ENCODE measurements around the gene KLHL42. TPM values are rescaled to one million over a fixed set of nuclear protein-coding genes. Genes with fewer than 3 reads are reported as not detected.

KLHL42 gene
- total RNA-seq, 1 donor from 2014 or later, result 36.7 TPM

DNA sequence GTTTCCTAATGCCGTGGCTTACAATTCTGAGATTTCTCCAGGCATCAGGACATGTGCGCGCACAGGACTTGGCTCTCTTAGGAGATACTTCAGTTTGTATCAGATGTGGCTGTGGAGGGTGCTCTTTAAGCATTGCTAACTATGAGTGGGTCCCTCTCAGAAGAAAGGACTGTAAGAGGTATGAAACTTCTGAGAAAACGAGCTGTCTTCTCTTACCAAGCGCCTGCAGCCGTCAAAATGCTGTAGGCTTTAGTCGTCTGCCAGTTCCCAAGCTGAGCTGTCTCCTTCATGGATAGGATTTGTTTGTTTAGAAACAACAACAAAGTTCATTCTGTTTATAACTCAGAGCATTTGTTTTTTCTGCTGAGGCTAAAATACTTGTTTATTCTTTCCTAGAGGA lies 16.1 kb downstream of the KLHL42 start:
- TF ChIP-seq, protein P1, sequence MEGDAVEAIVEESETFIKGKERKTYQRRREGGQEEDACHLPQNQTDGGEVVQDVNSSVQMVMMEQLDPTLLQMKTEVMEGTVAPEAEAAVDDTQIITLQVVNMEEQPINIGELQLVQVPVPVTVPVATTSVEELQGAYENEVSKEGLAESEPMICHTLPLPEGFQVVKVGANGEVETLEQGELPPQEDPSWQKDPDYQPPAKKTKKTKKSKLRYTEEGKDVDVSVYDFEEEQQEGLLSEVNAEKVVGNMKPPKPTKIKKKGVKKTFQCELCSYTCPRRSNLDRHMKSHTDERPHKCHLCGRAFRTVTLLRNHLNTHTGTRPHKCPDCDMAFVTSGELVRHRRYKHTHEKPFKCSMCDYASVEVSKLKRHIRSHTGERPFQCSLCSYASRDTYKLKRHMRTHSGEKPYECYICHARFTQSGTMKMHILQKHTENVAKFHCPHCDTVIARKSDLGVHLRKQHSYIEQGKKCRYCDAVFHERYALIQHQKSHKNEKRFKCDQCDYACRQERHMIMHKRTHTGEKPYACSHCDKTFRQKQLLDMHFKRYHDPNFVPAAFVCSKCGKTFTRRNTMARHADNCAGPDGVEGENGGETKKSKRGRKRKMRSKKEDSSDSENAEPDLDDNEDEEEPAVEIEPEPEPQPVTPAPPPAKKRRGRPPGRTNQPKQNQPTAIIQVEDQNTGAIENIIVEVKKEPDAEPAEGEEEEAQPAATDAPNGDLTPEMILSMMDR (IDR thresholded peaks at IDR 0.05), result no peak
- H3K27ac ChIP-seq, result peak overlapping the region; percentile 22 to 36
- H3K4me1 ChIP-seq, result peaks cover 0 to 3% of the 10 kb centered on the region in 2 donors
- no peaks in the 10 kb centered on the region for H3K27me3 ChIP-seq
- peaks cover 54 to 78% of the 10 kb centered on the region in 2 donors for H3K36me3 ChIP-seq
- H3K9me3 ChIP-seq, result no peaks in the 10 kb centered on the region
- intact Hi-C loops (cut with DNase I), result no loop called here
- no peak overlapping the region for H3K4me3 ChIP-seq
- peak in 1 of 2 donors; percentile 18 for DNase-seq (ENCODE audit: low spot score in 2 of 2)

DNA sequence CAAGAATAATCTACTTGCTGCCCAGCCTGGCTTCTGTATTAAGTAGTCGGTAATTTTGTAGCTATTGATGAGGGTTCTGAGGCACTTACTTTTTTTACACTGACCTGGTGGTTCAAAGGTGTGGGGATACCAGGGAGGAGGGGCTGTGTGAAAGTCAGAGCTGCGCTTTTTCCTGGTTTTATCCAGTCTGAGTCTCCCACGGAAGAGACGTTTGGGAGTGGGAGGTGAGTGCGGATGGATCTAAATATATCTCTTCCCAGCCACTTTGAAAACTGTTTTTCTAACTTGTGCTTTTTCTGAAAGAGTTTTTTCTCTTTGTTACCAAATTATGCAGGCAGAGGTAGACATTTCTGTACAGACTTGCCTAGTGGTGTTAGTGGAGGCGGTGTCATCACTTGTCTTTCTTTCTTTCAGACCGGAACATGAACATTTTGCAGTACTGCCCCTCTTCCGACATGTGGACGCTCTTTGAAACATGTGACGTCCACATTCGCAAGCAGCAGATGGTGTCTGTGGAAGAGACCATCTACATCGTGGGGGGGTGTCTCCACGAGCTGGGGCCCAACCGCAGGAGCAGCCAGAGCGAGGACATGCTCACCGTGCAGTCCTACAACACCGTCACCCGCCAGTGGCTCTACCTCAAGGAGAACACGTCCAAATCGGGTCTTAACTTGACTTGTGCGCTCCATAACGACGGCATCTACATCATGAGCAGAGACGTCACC lies 17.4 kb downstream of the KLHL42 start:
- Histone ChIP-seq H3K36me3 (peaks cover 43 to 68% of the 10 kb centered on the region in 2 donors), H3K4me1 (peaks cover 0 to 3% of the 10 kb centered on the region in 2 donors), H3K9me3 (no peaks in the 10 kb centered on the region), H3K27ac (peak overlapping the region in 1 of 2 donors; percentile 22), H3K4me3 (no peak overlapping the region), H3K27me3 (no peaks in the 10 kb centered on the region)
- peak in 1 of 2 donors; percentile 47 for DNase-seq (ENCODE audit: low spot score in 2 of 2)
- intact Hi-C loops (cut with DNase I), result no loop called here
- TF ChIP-seq, protein P1 (IDR thresholded peaks at IDR 0.05), result no peak

DNA sequence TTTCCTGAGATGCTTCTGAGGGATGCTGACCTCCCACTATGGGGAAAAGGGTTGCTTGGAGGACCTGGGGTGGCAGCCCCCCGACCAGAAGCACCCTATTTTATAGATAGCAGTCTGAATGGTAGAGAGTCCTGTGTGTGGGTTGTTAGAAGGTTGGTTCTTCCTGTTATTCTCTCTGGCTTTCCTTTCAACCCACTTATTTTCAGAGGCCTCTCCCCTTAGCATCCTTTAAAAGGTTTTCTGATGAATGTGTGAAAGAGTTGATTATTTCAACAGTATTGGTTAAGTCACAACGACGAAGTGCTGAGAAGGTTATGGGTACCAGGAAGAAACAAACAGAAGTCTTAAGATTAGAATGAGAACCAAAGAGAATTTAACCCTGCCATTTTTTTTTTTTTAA lies 20.8 kb downstream of the KLHL42 start:
- DNase-seq (ENCODE audit: low spot score in 2 of 2), result no peak
- Histone ChIP-seq H3K36me3 (peaks cover 35 to 42% of the 10 kb centered on the region in 2 donors), H3K27ac (peak overlapping the region in 1 of 2 donors; percentile 26), H3K9me3 (no peaks in the 10 kb centered on the region), H3K4me1 (peaks cover 0 to 17% of the 10 kb centered on the region in 2 donors), H3K27me3 (no peaks in the 10 kb centered on the region), H3K4me3 (no peak overlapping the region)
- intact Hi-C loops (cut with DNase I), result no loop called here
- TF ChIP-seq, protein P1 (IDR thresholded peaks at IDR 0.05), result no peak

DNA sequence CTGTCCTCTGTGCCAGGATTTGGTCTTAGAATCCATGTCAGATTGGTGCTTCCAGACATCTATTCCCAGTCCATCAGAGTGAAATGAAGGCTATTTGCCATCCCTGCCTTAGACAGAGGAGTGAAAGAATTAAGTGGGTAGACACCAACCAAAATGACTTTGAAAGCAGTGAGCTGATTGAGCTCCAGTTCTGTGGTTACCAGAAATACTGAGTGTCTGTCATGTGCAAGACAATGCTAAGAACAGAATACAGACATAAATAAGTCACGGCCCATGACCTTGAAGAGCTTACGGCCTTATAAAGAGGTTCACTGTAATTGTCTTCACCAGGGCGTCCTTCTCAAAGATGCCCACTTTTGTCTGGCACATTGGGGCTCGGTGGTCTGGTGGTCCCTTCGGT lies 21.6 kb downstream of the KLHL42 start:
- Histone ChIP-seq H3K36me3 (peaks cover 29 to 36% of the 10 kb centered on the region in 2 donors), H3K9me3 (no peaks in the 10 kb centered on the region), H3K27me3 (no peaks in the 10 kb centered on the region), H3K4me3 (no peak overlapping the region), H3K27ac (peak overlapping the region; percentile 73 to 77), H3K4me1 (peaks cover 0 to 26% of the 10 kb centered on the region in 2 donors)
- intact Hi-C loops (cut with DNase I), result no loop called here
- peak in 1 of 2 donors; percentile 19 for DNase-seq (ENCODE audit: low spot score in 2 of 2)
- TF ChIP-seq, protein P1 (IDR thresholded peaks at IDR 0.05), result no peak

DNA sequence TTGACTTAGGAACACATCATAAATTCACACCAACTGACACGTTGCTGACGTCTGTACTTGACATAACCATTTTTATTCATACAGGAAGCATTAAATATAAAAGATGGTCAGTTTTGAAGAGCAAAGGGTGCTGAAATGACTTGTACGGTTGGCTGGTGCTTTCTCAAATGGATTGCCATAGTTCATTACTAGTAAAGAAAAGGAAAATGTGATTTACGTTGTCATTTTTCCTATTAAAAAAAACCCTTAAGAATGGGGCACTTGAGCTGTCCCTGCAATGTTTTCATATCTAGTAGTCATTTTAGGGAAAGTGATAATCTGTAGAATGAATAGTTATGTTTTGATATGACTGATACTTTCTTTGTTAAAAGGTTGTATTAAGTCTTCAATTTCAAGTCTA lies 22.5 kb downstream of the KLHL42 start:
- TF ChIP-seq, protein P1 (IDR thresholded peaks at IDR 0.05), result no peak
- peak in 1 of 2 donors; percentile 21 for DNase-seq (ENCODE audit: low spot score in 2 of 2)
- intact Hi-C loops (cut with DNase I), result no loop called here
- Histone ChIP-seq H3K4me3 (no peak overlapping the region), H3K27ac (peak overlapping the region; percentile 73 to 77), H3K4me1 (peaks cover 0 to 27% of the 10 kb centered on the region in 2 donors), H3K36me3 (peaks cover 20 to 27% of the 10 kb centered on the region in 2 donors), H3K27me3 (no peaks in the 10 kb centered on the region), H3K9me3 (no peaks in the 10 kb centered on the region)

Measured in ascending aorta (tissue), 2 donors.